Measurements from ENCODE around the gene TMPRSS15.
"Not testable (repeated sequence)": the region's sequence is repeated elsewhere in the genome, so short reads cannot be mapped to it uniquely, and the experiment has no call there.

The TMPRSS15 gene

DNA sequence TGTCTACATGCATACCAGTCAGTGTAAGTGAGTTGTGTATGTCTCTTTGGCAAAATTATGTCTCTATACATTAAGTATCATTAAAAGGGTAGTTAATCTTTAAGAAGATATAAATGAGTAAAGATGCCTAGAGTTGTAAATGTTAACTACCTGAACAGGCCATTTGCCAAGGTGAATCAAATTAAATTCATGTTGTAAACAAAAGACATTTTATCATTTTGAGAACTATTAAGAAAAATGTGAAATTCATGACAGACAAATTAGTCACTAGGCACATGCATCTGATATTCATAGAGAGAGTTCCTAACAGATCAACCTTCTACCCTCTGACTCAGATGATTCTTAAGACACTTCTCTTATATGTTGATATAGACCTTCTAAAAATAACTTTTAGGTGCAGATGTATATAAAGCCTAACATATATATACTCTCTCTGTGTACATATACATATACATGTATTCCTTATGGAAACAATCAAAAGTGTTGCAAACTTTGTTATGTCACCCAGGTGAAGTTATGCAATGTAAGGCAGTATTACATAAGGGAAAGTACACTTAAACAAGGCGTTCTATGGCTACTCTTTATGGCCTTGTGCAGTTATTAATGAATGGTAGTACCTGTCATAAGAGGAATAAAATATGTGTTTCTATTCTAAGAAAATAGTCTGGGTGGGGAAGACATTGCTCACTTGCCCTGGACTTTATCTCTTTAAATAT lies at the start of gene TMPRSS15:
TMPRSS15 (minus strand) TSS at position 51 of the 716 bp plus-strand sequence. CDS start 163 bp downstream, outside the sequence.
- DNase-seq (ENCODE audit: low read depth in 4 of 4, low spot score in 1 of 4): no peak

DNA sequence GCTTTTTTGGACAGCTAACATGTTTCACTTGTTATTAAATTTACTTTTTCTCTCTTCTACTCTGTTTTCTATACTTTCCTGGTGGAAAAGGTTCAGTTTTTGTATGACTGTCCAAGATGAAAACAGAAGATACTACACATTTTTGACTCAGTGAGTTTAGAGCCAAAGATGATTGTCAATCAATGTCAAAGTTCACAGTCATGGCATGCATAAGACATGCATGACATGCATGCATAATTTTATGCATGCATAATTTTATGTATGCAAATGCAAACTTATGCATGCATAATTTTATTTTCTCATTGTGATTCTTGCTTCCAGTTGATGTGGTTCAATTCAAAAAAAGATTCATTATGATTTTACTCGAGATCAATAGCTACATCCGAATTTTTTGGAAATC lies 48.1 kb upstream of the TMPRSS15 start:
- no peak for DNase-seq (ENCODE audit: low read depth in 4 of 4, low spot score in 1 of 4)

DNA sequence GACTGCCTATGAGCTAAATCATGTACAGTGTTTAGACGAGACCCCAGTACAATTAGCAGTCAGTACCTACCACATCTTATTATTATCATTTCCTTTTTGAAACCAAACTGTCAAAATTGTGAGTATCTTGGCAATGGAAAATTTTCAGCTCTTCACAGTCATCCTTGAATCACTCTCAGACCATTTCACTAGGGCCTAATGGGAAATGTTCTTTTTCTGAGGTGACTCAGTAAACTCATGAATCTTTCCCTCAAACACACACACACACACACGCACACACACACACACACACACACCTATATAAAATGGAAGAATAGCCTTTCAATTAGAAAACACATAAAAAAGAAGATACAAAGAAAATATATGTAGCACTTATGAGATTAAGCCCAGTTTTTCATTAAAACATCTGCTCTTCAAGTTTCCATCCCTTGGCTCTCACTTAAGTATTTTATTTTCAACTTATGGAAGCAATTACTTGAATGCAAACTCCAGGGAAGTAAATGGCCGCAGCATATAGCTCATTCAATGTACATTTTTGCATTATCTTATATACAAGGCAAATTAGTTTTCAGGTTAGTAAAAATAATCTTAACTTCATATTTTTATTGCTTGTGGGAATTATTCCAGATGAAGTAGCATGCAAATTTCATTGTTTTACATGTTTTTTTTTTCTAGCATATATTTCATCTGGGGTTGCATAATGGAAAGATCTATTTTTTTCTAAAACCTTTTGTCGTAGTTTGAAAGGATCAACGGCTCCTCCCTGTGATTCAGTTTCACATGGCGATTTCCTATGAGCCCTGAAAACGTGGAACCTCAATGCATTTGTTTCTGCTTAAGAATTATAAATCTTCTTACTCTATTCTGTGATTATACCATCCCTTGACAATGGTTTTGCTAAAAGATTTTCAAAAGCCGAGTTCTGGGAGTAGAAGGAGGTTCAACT lies 46.3 kb upstream of the TMPRSS15 start:
- no peak for DNase-seq (ENCODE audit: low read depth in 4 of 4, low spot score in 1 of 4)

DNA sequence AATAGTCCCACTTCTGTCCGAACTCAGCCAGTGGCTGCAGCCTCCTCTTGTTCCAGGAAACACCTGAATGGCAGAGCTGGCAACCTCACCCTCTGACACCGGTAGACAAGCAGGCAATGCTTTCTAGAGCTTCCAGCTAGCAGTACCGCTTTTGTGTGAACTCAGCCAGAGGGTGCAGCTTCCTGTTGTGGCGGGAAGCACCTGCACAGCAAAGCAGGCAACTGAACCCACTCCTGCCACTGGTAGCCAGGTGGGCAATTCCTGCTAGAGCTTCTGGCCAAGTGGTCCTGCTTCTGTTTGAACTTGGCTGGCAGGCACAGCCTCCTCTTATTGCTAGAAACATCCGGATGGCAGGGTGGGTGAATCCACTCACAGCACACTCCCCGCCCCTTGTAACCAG lies 40.1 kb upstream of the TMPRSS15 start:
- DNase-seq (ENCODE audit: low read depth in 4 of 4, low spot score in 1 of 4): no peak

DNA sequence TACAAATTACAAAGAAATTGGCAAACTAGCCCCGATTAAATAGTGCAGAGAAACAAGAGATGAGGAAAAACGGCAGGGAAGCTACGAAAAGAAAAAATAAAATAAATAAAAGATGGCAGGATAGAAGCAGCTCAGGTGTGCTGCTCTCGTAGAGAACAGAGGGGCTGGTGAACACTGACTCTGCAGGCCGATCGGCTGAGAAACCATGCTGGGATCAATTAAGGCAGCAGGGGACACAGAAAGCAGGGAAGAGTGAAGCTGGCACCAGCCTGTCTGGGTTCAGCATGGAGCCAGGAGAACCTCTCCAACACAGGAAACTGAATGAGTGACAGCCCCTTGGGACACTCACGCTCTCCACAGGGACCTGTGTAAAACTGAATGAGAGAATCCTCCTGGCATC lies 39.5 kb upstream of the TMPRSS15 start:
- DNase-seq (ENCODE audit: low read depth in 4 of 4, low spot score in 1 of 4): no peak

DNA sequence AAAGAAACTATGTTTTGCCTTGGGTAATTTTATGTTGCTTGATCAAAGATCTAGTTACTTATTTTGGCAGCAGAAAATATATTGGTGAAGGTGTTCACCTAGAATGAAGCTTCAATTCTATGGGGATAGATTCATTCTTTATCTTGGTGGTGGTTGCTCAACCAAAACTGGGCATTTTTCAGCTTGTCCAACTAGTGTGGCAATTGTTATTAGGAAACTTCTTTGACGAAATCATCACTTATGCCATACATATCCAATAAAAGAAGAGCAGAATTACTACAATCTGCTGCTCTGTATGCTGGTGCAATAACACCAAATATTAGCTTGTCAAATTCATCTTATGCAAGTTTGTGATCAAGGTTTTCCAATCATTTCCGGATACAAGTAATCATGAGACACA lies 26.8 kb upstream of the TMPRSS15 start:
- DNase-seq (ENCODE audit: low read depth in 4 of 4, low spot score in 1 of 4): no peak

DNA sequence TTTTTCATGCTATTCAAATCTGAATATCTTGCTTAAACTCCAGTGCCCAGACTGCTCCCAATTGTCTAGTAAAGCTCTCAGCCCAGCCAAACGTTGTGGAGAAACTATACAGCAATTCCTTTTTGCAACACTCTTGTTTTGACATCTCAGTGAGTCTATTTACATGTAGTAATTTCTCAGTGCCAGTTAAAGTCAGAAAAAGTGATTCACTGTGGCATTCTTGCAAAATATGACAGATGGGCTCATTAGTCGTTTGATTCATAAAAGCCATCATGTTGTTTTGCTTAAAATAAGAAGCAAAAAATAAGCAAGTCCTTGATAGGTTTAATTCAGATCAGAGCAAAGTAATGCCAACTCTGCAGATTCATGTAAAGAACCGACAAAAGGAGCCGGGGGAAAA lies 20.7 kb upstream of the TMPRSS15 start:
- no peak for DNase-seq (ENCODE audit: low read depth in 4 of 4, low spot score in 1 of 4)

DNA sequence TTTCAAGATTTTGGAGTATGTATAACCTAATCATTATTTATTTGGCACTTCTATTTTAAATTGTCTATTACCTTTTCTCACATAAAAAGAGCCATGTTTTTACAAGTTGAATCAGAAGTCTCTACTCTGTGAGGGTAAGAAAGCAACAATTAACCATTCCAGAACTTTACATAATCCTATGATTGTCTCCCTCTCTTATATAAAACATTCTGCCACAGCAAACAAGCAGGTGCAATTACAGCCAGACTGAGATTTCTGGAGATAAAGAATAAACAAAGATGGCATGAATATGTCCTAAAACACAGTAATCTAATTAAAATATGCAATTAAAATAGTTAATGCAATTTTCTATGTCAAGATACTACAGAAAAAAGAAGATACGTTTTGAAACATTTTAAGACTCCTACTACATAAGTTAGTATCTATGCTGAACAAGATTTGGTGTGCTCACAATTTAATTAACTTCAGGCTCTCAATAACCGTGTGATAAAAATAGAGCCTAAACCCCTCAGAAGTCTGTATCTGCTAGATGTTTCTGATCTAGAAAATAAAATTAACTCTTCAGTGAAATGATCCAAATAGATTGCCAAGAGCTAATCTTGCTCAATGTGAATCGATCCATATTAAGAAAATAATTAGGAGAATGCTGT lies 13.7 kb upstream of the TMPRSS15 start:
- DNase-seq (ENCODE audit: low read depth in 4 of 4, low spot score in 1 of 4): no peak

DNA sequence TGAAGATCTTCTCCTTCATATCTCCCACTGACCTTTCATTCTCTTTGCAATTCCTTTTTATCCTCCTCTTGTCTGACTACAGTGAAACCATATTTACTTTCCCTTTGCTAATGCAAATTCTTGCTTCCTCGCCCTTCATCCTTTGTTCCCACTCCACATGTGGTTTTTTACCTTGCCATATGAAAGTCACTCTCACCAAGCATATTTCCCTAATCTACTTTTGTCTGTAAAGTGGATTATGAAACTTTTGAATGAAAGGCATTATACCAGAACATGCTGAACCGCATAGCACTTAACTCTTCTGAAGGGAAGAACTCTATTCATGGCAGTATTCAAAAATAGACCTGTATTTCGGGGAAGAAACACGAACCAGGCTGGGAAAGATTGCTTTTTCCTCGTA lies 8.0 kb upstream of the TMPRSS15 start:
- DNase-seq (ENCODE audit: low read depth in 4 of 4, low spot score in 1 of 4): no peak

DNA sequence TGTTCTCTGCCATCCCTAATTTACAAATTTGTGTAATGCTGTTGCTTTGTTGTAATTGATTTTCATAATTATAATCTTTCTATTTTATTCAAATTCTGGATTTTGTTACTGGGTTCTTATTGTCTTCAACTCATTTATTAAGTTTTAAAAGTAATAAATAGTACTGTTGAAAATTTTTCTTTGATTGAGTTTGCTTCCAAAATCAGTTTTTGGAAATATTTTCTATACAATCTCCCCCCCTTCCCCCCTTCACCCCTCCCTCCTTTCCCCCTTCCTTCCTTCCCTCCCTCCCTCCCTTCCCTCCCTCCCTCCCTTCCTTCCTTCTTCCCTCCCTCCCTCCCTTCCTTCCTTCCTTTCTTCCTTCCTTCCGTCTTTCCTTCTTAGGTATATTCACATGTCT lies 6.0 kb upstream of the TMPRSS15 start:
- no peak for DNase-seq (ENCODE audit: low read depth in 4 of 4, low spot score in 1 of 4)

DNA sequence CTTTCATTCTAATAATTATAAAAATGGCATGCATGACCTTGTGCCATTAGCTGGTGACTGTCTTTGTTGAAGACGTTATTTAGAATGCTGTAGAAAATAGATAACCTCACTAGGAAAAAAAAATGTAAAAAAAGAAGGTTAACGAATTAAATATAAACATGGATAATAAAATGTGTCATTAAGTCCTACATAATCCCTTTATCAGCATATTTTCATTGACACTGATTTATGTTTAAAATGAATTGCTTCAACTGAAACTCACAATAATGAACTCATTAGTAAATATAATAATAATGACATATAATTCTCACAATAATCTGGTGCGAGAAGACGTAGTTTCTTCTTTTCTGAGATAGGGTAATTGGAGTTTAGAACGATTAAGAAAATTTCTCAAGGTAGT lies 4.7 kb downstream of the TMPRSS15 start:
- no peak for DNase-seq (ENCODE audit: low read depth in 4 of 4, low spot score in 1 of 4)

DNA sequence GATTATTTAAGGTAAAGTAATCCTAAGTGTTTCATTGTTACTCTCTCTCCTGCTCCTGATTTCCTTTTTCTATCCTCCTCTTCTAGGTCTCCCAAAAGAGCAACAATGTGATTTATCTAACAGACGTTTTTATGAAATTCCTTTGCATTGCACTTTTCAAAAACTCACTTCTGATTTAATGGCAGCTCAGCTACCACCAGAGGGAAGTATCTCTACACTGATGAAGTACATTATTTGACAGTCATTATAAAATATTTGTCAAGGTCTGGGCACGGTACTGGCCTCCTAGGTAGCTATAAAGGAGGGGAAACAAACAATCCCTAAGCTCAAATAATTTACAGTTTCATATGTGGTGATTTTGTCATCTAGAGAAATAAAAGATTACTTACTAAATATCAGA lies 15.6 kb downstream of the TMPRSS15 start:
- DNase-seq (ENCODE audit: low read depth in 4 of 4, low spot score in 1 of 4): no peak

DNA sequence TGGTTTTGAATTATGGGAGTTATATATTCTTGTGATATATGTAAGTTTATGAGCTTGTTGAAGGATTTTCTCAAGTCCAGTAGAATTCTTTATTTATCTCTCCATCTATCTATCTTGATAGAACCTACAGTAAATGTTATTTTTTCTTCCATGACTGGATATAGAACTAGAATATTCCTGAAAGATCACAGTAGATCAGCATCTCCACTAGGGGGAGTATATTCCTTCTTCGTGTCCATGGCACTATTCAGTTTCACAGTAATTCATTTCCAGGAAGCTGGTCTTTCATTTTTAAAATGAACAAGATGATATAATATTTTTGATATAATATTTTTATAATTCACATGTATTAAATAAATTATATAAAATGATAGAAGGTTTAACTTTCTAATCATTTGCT lies 18.8 kb downstream of the TMPRSS15 start:
- DNase-seq (ENCODE audit: low read depth in 4 of 4, low spot score in 1 of 4): no peak

DNA sequence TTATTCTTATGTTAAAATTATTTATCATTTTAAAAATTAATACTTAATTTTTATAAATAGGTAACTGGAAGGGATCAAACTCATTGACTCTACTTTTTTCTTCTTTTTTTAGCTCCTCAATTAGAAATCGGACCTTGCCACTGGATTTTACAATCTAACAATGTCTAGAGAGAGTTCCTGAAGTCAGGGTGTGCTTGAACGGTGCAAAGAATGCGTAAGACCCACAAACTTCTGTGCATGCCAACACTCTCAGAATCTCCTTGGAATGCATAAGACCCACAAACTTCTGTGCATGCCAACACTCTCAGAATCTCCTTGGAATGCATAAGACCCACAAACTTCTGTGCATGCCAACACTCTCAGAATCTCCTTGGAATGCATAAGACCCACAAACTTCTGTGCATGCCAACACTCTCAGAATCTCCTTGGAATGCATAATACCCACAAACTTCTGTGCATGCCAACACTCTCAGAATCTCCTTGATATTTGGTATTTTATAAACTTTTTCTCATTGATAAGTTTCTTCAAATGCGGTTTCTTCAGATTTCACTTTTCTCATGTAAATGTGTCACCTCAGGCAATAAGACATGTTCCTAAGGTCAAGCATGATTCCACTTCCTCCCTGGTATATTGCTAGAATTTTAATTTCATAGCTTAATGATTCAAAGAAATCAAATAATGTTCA lies 20.5 kb downstream of the TMPRSS15 start:
- DNase-seq (ENCODE audit: low read depth in 4 of 4, low spot score in 1 of 4): not testable (repeated sequence)

DNA sequence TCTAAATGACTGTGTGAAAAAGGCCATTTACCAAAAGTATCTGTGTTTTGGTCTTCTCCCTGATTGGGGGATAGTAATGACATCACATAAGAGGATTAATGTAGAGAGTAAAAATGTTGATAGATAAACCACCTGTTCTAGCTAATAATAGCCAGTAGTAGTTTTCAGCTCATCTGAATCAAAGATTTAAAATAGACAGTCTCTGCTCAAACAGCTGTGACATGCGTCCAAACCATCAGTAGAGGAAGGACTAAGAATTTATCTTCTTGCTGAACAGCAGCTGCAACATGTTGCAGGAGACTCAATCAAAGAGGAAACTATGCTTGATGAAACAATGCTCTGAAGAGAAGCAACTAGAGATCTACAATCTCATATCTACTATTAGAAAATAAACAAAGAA lies 21.4 kb downstream of the TMPRSS15 start:
- no peak for DNase-seq (ENCODE audit: low read depth in 4 of 4, low spot score in 1 of 4)

DNA sequence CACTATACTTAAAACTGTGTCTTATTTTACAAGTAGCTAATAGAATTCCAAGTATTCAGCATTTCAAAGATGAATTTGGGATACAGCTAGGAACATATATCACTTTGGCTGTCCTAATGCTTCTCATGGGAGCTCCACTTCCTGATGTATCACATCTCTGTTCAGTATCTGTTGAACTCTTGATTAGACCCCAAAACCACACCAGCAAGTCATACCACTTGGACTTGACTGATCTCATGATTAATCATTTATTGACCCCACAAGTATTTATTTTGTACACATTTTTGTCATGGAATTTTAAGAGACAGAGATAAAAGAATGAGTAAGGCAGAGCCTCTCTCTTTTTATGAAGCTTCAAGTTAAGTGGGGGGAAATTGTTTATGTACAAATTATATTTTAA lies 30.0 kb downstream of the TMPRSS15 start:
- no peak for DNase-seq (ENCODE audit: low read depth in 4 of 4, low spot score in 1 of 4)

DNA sequence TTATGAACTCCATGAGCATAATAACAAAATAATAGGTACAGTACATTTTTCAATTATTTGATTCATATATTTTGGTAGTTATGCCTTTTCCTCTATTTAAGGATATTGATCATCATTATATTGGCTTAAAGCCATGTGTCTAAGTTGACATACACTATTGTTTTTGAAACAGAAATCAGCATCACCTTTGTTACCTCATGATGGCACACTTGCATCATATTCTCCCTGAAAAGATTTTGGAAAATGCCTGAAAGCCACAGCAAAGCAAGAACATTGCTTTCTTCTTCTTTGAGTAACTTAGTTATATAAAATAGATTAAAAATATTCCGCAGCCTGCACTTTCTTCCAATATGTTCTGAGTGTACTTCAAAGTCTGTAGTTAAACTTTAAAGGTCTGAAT lies 33.3 kb downstream of the TMPRSS15 start:
- DNase-seq (ENCODE audit: low read depth in 4 of 4, low spot score in 1 of 4): no peak

DNA sequence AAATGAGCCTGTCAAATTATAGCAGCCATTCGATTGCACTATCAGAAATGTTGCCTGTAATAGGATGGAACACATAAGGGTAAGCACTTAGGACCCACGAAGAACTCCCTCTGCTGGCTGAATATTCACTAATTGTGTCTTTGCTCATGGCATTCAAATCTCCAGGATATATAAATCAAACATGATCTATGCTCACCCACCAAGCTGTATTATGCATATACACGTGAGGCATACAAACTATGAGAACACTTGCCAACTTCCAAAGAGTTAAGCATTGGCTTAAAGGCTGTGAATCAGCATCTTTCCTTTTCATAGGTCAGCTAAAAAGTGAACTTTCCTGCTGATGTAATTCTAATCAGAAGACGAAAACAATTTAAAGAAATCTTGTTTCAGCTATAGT lies 34.5 kb downstream of the TMPRSS15 start:
- DNase-seq (ENCODE audit: low read depth in 4 of 4, low spot score in 1 of 4): no peak

DNA sequence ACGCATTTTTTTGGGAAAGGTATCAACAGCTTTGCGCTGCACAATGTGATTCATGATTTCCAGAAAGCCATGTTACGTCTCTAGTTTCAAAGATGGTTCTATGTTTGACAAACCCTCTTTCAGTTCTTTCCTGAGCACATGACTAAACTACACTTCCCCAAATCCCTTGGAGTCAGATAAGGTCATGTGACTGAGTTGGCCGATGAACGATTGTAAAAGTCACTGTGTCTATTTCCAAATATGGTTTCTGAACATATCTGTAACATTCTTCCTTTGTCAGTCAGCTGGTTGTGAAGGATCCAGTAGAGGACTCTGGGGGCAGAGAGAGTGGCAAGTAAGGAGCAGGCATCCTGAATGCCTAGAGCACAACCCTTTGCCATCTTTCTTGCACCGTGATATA lies 35.4 kb downstream of the TMPRSS15 start:
- no peak for DNase-seq (ENCODE audit: low read depth in 4 of 4, low spot score in 1 of 4)

DNA sequence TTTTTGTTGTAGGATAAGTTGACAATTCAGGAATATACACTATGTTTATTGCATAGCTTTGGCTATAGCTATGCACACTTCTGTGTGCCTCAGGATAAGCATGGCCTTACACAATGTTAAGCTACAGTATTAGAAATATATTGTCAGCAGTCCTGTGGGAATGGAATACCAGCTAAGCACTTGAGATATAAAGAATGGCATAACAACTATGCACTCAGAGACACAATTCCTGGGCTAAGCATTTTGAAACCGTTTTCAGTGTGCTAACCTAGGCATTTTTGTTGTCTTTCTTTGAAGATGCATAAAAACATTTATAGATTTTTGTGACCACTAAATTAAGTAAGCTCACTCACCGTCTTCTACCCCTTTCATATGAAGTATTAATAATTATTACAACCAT lies 46.8 kb downstream of the TMPRSS15 start:
- DNase-seq (ENCODE audit: low read depth in 4 of 4, low spot score in 1 of 4): no peak

DNA sequence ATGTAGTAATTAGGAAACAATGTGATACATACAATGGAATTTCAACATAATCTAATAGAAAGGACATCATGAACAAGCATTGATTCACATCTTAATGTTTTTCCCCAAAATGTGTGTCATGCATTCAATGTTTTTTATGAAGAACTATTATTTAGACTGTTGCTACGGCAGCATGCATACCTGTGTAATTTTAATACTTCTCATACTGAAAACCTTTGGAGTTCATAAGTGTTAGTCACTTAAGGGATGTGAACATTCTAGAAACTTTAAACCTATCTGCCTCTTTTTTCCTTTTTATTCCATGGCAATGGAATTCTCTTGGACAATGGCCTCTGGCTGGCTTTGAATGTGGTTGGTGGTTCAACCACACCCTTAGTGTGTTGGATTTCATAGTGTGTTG lies 48.6 kb downstream of the TMPRSS15 start:
- no peak for DNase-seq (ENCODE audit: low read depth in 4 of 4, low spot score in 1 of 4)
